Smooth muscle cell (in vitro differentiated cells): ENCODE measurements around the gene LRRC36. TPM values are rescaled to one million over a fixed set of nuclear protein-coding genes. Genes with fewer than 3 reads are reported as not detected.

Source experiments
- DNase-seq: peaks from one replicate; lab custom pipeline; 2025; ENCODE audit not compliant: unreplicated experiment; lab: John Stamatoyannopoulos, UW
- H2AFZ ChIP-seq: fragments of 200-600 bp; sonication (generic); 2 replicates; pipeline ENCODE4 v1.6.0; 2016; ENCODE audit warnings: antibody characterized with exemption, low read depth, mild to moderate bottlenecking
- H3F3A ChIP-seq: fragments of 200-600 bp; sonication (generic); 2 replicates; pipeline ENCODE4 v1.6.0; 2017; ENCODE audit warnings: antibody characterized with exemption, low read depth
- H3K27ac ChIP-seq: fragments of 200-600 bp; sonication (generic); 2 replicates; pipeline ENCODE4 v1.5.1; 2016; ENCODE audit warnings: low read depth, mild to moderate bottlenecking
- H3K27me3 ChIP-seq: fragments of 200-600 bp; sonication (generic); 2 replicates; pipeline ENCODE4 v1.6.1; 2016; ENCODE audit warnings: low read depth, mild to moderate bottlenecking
- H3K36me3 ChIP-seq: fragments of 200-600 bp; sonication (generic); 2 replicates; pipeline ENCODE4 v1.5.1; 2016; ENCODE audit warnings: low read depth
- H3K4me1 ChIP-seq: fragments of 200-600 bp; sonication (generic); 2 replicates; pipeline ENCODE4 v1.5.1; 2016; ENCODE audit warnings: low read depth
- H3K4me2 ChIP-seq: fragments of 200-600 bp; sonication (generic); 2 replicates; pipeline ENCODE4 v1.6.0; 2016; ENCODE audit warnings: mild to moderate bottlenecking
- H3K4me3 ChIP-seq: fragments of 200-600 bp; sonication (generic); 2 replicates; pipeline ENCODE4 v1.5.1; 2016; ENCODE audit warnings: mild to moderate bottlenecking
- H3K79me2 ChIP-seq: fragments of 200-600 bp; sonication (generic); 2 replicates; pipeline ENCODE4 v1.6.0; 2016; ENCODE audit warnings: low read depth, mild to moderate bottlenecking
- H3K9ac ChIP-seq: fragments of 200-600 bp; sonication (generic); 2 replicates; pipeline ENCODE4 v1.6.0; 2016; ENCODE audit warnings: low read depth
- H3K9me3 ChIP-seq: fragments of 200-600 bp; sonication (generic); replicated peaks from 2 replicates; pipeline ENCODE4 v1.5.1; 2016; ENCODE audit warnings: low read depth
- H4K20me1 ChIP-seq: fragments of 200-600 bp; sonication (generic); 2 replicates; pipeline ENCODE4 v1.6.0; 2016; ENCODE audit warnings: low read depth
- WGBS: methylation state at CpG from one replicate; pipeline ENCODE4 v1.1.7; 2016; ENCODE audit warnings: low lambda C conversion rate; 5-methylcytosine and 5-hydroxymethylcytosine counted together
- polyA plus RNA-seq: library from polyadenylated mRNA; unstranded; fragments of >200 nt; fragmentation: Nextera tagmentation; extraction: Ambion mirVana; gene quantifications from 2 replicates; pipeline ENCODE4 v1.2.1, GENCODE V29; 2016
- total RNA-seq: library from RNA; depleted of rRNA; stranded (reverse); fragments of >200 nt; gene quantifications from 2 replicates; pipeline ENCODE4 v1.2.3, GENCODE V29; 2014
- TF ChIP-seq, protein P1 (sequence below): fragments of 200-600 bp; sonication (generic); IDR thresholded peaks from 2 replicates; pipeline ENCODE4 v1.5.1; 2017; ENCODE audit warnings: borderline replicate concordance, mild to moderate bottlenecking, antibody characterized with exemption; ENCODE audit not compliant: insufficient read depth, poor library complexity, severe bottlenecking

Gene LRRC36
- total and polyA plus RNA-seq, 2 experiments from 2014 or later = 0.24 TPM; not detected in 1

DNA sequence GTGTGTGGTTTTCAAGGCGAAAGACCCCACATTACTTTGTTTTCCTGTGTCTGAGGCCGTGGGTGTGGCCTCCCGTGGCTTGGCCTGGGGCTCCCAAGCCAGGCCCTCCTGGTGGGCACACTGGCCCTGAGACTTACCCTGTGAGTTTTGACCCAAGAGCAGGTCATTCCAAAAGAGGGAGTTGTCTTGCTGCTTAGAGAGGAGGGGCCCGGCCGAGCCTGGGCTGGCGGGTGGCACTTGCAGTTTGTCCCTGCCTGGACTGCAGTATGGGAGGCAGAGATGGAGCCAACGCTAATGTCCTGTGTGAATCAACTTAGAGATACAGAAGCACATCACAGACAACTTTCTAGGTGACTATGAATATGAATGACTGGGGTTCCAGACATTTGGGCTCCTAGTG is 24.5 kb upstream of the LRRC36 start:
- no peaks in the 10 kb centered on the region for H3K27me3 ChIP-seq
- no peak overlapping the region for H3K4me3 ChIP-seq
- no peaks in the 10 kb centered on the region for H4K20me1 ChIP-seq
- H3K9ac ChIP-seq = no peak overlapping the region
- no peaks in the 10 kb centered on the region for H3K4me1 ChIP-seq
- H3F3A ChIP-seq = no peaks in the 10 kb centered on the region
- no peaks in the 10 kb centered on the region for H3K9me3 ChIP-seq
- TF ChIP-seq, protein P1, sequence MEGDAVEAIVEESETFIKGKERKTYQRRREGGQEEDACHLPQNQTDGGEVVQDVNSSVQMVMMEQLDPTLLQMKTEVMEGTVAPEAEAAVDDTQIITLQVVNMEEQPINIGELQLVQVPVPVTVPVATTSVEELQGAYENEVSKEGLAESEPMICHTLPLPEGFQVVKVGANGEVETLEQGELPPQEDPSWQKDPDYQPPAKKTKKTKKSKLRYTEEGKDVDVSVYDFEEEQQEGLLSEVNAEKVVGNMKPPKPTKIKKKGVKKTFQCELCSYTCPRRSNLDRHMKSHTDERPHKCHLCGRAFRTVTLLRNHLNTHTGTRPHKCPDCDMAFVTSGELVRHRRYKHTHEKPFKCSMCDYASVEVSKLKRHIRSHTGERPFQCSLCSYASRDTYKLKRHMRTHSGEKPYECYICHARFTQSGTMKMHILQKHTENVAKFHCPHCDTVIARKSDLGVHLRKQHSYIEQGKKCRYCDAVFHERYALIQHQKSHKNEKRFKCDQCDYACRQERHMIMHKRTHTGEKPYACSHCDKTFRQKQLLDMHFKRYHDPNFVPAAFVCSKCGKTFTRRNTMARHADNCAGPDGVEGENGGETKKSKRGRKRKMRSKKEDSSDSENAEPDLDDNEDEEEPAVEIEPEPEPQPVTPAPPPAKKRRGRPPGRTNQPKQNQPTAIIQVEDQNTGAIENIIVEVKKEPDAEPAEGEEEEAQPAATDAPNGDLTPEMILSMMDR = no peak
- WGBS = 91% methylated on average over 7 of the region's 7 CpGs
- no peak overlapping the region for H3K27ac ChIP-seq
- H3K36me3 ChIP-seq = no peaks in the 10 kb centered on the region
- DNase-seq = no peak
- no peak overlapping the region for H3K4me2 ChIP-seq
- no peaks in the 10 kb centered on the region for H3K79me2 ChIP-seq
- H2AFZ ChIP-seq = no peak overlapping the region

DNA sequence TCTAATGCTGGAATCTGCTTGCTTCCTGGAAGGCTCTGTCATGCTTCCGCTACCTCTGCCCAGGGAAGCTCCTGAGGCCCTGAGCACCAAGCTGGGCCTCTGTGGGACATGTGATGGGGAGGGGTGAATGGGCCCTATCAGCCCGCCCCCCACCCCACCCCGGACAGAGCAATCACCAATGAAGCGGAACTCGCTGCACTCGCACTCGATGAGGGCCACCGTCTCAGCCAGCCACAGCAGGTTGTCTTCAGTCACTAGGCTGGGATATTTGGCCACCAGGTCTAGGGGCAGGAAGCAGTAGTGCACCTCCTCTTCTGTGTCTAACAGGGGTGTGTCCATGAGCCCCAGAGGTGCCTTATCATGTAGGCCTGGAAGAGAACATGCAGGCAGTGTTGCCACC is 23.6 kb upstream of the LRRC36 start:
- 92% methylated on average over 8 of the region's 8 CpGs for WGBS
- no peak for DNase-seq
- H4K20me1 ChIP-seq = no peaks in the 10 kb centered on the region
- no peak overlapping the region for H3K4me3 ChIP-seq
- no peak overlapping the region for H3K4me2 ChIP-seq
- TF ChIP-seq, protein P1 = no peak
- H3F3A ChIP-seq = no peaks in the 10 kb centered on the region
- H2AFZ ChIP-seq = no peak overlapping the region
- H3K27me3 ChIP-seq = no peaks in the 10 kb centered on the region
- H3K4me1 ChIP-seq = no peaks in the 10 kb centered on the region
- H3K9me3 ChIP-seq = no peaks in the 10 kb centered on the region
- no peaks in the 10 kb centered on the region for H3K79me2 ChIP-seq
- H3K36me3 ChIP-seq = no peaks in the 10 kb centered on the region
- H3K27ac ChIP-seq = no peak overlapping the region
- H3K9ac ChIP-seq = no peak overlapping the region

DNA sequence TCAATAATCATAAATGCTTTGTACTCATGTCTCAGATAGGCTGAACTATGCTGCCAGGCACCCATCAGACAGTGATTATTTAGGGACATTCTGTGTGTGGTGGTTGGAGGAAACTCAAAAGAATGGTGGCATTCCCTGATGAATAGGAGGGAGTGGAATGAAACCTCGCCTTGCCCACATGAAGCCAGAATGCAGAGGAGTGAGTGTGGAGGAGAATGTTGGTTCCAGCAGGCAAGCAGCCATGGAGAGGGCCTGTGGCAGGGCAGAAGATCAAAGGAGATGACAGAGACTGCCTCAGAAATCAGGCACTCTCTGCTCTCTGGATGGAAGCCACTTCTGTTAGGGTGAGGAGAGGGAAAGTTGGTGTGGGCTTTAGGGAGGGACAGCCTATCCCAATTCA is 22.6 kb upstream of the LRRC36 start:
- no peak overlapping the region for H3K4me3 ChIP-seq
- H3K9ac ChIP-seq = no peak overlapping the region
- H3K27ac ChIP-seq = no peak overlapping the region
- H3K27me3 ChIP-seq = no peaks in the 10 kb centered on the region
- H3F3A ChIP-seq = no peaks in the 10 kb centered on the region
- no peaks in the 10 kb centered on the region for H3K79me2 ChIP-seq
- WGBS = 59% methylated on average over 1 of the region's 1 CpG
- no peaks in the 10 kb centered on the region for H3K4me1 ChIP-seq
- DNase-seq = no peak
- H3K4me2 ChIP-seq = no peak overlapping the region
- no peak overlapping the region for H2AFZ ChIP-seq
- H3K9me3 ChIP-seq = no peaks in the 10 kb centered on the region
- H3K36me3 ChIP-seq = no peaks in the 10 kb centered on the region
- H4K20me1 ChIP-seq = no peaks in the 10 kb centered on the region
- TF ChIP-seq, protein P1 = no peak

DNA sequence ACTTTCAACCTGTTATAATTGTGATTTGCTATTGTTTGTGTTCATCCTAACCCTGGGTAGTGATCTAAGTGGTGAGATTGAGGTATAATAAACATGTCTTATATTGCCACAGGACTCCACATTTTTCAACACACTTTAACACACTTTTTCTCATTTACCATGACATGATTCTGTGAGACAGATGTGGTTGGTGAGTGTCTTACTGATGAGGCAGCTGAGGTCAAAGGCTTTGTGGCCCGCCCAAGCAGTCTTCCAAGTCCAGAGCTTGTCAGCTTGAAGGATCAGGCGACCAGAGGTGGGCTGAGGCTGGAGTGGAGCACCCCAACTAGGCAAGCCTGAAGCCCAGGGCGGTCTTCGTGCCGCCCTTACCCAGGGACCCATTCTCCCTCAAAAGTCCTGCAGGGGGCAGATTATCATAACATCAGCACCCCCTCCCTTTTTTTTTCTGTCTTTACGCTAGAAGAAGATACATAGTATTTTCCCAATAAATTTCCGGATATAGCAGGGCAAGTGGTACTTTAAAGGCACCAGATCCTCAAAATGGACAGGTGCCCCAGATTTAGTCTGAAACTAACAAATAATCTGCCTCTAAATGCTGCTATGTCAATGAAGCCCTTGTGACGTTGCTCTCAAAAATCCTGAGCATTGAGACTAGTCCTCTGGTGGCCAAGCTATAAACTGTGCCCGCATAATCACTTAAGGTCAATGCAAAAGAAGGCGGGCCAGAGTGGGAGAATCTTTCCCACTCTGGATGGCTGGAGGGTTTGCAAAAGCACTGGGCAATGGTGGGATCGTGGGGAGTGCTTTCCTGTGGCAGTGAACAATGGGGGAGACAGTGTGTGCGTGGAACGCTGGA is 21.2 kb upstream of the LRRC36 start:
- 91% methylated on average over 13 of the region's 13 CpGs for WGBS
- TF ChIP-seq, protein P1 = no peak
- Histone ChIP-seq H3K27ac (no peak overlapping the region), H3F3A (peaks cover 8% of the 10 kb centered on the region), H4K20me1 (no peaks in the 10 kb centered on the region), H3K27me3 (no peaks in the 10 kb centered on the region), H3K4me2 (no peak overlapping the region), H3K4me3 (no peak overlapping the region), H3K36me3 (no peaks in the 10 kb centered on the region), H3K9me3 (no peaks in the 10 kb centered on the region), H3K79me2 (no peaks in the 10 kb centered on the region), H3K9ac (no peak overlapping the region), H3K4me1 (no peaks in the 10 kb centered on the region), H2AFZ (no peak overlapping the region)
- no peak for DNase-seq
